ENCODE results near the gene NDRG4. TPM values are rescaled to one million over a fixed set of nuclear protein-coding genes. Genes with fewer than 3 reads are reported as not detected.

Gene NDRG4
- total and polyA plus RNA-seq, 2 donors (not counting 3 experiments of a cell fraction or from before 2014, with no cell fraction given), result 35.8 to 74.3 TPM

- no peaks in the 10 kb centered on the region for H3K9me1 ChIP-seq (replicated peaks; ENCODE audit: control insufficient read depth, extremely low read depth, insufficient read depth, low read length)
- CTCF ChIA-PET, result interaction anchor here (0.8 to 6.4 kb wide), 4 partner anchors 15 to 185 kb away, joined by 3 to 550 read pairs (median 9); no protein-coding TSS in a partner anchor
- H2AFZ ChIP-seq (ENCODE audit: low read depth, low read length), result no peak overlapping the region
- H3K36me3 ChIP-seq (ENCODE audit: control insufficient read depth in 2 of 2, extremely low read depth in 1 of 2, insufficient read depth in 2 of 2, low read length in 2 of 2), result peaks cover 0 to 2% of the 10 kb centered on the region in 2 experiments
- no peak overlapping the region for H3K9ac ChIP-seq (replicated peaks; ENCODE audit: extremely low read depth, insufficient read depth, low read length)
- no peaks in the 10 kb centered on the region for H3K9me3 ChIP-seq (replicated peaks; ENCODE audit: control insufficient read depth, insufficient read depth, low read length)
- dilution Hi-C loops (cut with MboI; ENCODE audit: extremely low pct_ligation_motif_present, low sequenced_read_pairs) (no loop called here), intact Hi-C loops (cut with micrococcal nuclease) (no loop called here)
- no TSS peak for BruUV-seq (replicated peaks)
- H3K4me2 ChIP-seq (ENCODE audit: insufficient read depth, low read length), result no peak overlapping the region
- POLR2A ChIA-PET, result no interaction called here
- no peaks in the 10 kb centered on the region for H4K20me1 ChIP-seq (replicated peaks; ENCODE audit: control insufficient read depth, extremely low read depth, insufficient read depth, low read length)
- no peak overlapping the region for H3K4me3 ChIP-seq (replicated peaks in 1 of 3; ENCODE audit: insufficient read depth in 1 of 3, low read depth in 1 of 3, low read length in 3 of 3)
- no peaks in the 10 kb centered on the region for H3K4me1 ChIP-seq (ENCODE audit: control insufficient read depth, extremely low read depth, insufficient read depth, low read length)
- DNase-seq (ENCODE audit: low read depth, low spot score) (no peak), FAIRE-seq (no peak)
- H3K79me2 ChIP-seq (ENCODE audit: control insufficient read depth, insufficient read depth, low read length), result no peaks in the 10 kb centered on the region
- TF ChIP-seq EZH2 (IDR thresholded peaks at IDR 0.05; ENCODE audit: borderline replicate concordance, low read depth, low read length, severe bottlenecking) (no peak), POLR2A (IDR thresholded peaks at IDR 0.05; ENCODE audit: low read depth, low read length) (no peak)
- no peak overlapping the region for H3K27ac ChIP-seq (ENCODE audit: insufficient read depth, low read depth, low read length)
- no peaks in the 10 kb centered on the region for H3K27me3 ChIP-seq (ENCODE audit: control insufficient read depth in 2 of 2, insufficient read depth in 2 of 2, low read length in 2 of 2)
Measured at GRCh38 chr16:58485184-58485887, 14.6 kb upstream of the NDRG4 start.

GRCh38 chr16:58487566-58488351 lies 12.2 kb upstream of the NDRG4 start:
- TF ChIP-seq GATA2 (IDR thresholded peaks at IDR 0.05; ENCODE audit: insufficient read depth, insufficient read length, low read depth, low read length) (no peak), MAX (IDR thresholded peaks at IDR 0.05; ENCODE audit: insufficient read depth, insufficient read length) (peak; percentile 79), EZH2 (IDR thresholded peaks at IDR 0.05; ENCODE audit: borderline replicate concordance, low read depth, low read length, severe bottlenecking) (no peak), JUN (IDR thresholded peaks at IDR 0.05; ENCODE audit: borderline replicate concordance, insufficient read depth, insufficient read length, low read depth) (no peak), FOS (IDR thresholded peaks at IDR 0.05; ENCODE audit: borderline replicate concordance, insufficient read depth, low read length) (no peak), POLR2AphosphoS5 (IDR thresholded peaks at IDR 0.05; ENCODE audit: insufficient read depth, low read depth, low read length) (peak; percentile 42), CTCF (IDR thresholded peaks at IDR 0.05; ENCODE audit: extremely low read depth in 1 of 2, insufficient read depth in 1 of 2, low read depth in 1 of 2, low read length in 2 of 2) (peak; percentile 94 to 97), MYC (IDR thresholded peaks at IDR 0.05; ENCODE audit: low read depth, low read length) (no peak), POLR2A (IDR thresholded peaks at IDR 0.05; ENCODE audit: low read depth, low read length) (no peak)
- Histone ChIP-seq H3K79me2 (ENCODE audit: control insufficient read depth, insufficient read depth, low read length) (no peaks in the 10 kb centered on the region), H3K4me1 (ENCODE audit: control insufficient read depth, extremely low read depth, insufficient read depth, low read length) (no peaks in the 10 kb centered on the region), H3K27me3 (ENCODE audit: control insufficient read depth in 2 of 2, insufficient read depth in 2 of 2, low read length in 2 of 2) (no peaks in the 10 kb centered on the region), H3K9me3 (replicated peaks; ENCODE audit: control insufficient read depth, insufficient read depth, low read length) (no peaks in the 10 kb centered on the region), H3K4me3 (replicated peaks in 1 of 3; ENCODE audit: insufficient read depth in 1 of 3, low read depth in 1 of 3, low read length in 3 of 3) (no peak overlapping the region), H3K36me3 (ENCODE audit: control insufficient read depth in 2 of 2, extremely low read depth in 1 of 2, insufficient read depth in 2 of 2, low read length in 2 of 2) (peaks cover 0 to 2% of the 10 kb centered on the region in 2 experiments), H4K20me1 (replicated peaks; ENCODE audit: control insufficient read depth, extremely low read depth, insufficient read depth, low read length) (no peaks in the 10 kb centered on the region), H2AFZ (ENCODE audit: low read depth, low read length) (peak overlapping the region; percentile 37), H3K27ac (ENCODE audit: insufficient read depth, low read depth, low read length) (no peak overlapping the region), H3K9me1 (replicated peaks; ENCODE audit: control insufficient read depth, extremely low read depth, insufficient read depth, low read length) (no peaks in the 10 kb centered on the region), H3K4me2 (ENCODE audit: insufficient read depth, low read length) (no peak overlapping the region), H3K9ac (replicated peaks; ENCODE audit: extremely low read depth, insufficient read depth, low read length) (no peak overlapping the region)
- DNase-seq (ENCODE audit: low read depth, low spot score) (peak; percentile 75), FAIRE-seq (peak; percentile 85)
- CTCF ChIA-PET, result interaction anchor here (0.6 to 6.4 kb wide), 46 partner anchors 10 to 463 kb away, joined by 3 to 550 read pairs (median 6); partner anchors contain the start of genes GINS3, NDRG4 and SLC38A7
- POLR2A ChIA-PET, result no interaction called here
- no TSS peak for BruUV-seq (replicated peaks)
- intact Hi-C loops (cut with micrococcal nuclease) (loop anchor here (1.0 to 2.0 kb wide), 4 partner anchors 95 to 188 kb away; partner anchors contain the start of gene GINS3), dilution Hi-C loops (cut with MboI; ENCODE audit: extremely low pct_ligation_motif_present, low sequenced_read_pairs) (no loop called here)

Data from endothelial cell of umbilical vein (primary cell).